GM18873 (cell line): ENCODE data around the gene UROS.

Experiments
- ATAC-seq: cut with Tn5 transposase; IDR thresholded peaks from one replicate; pipeline ENCODE4 v1.9.1; 2021; ENCODE audit warnings: mild to moderate bottlenecking, moderate library complexity, moderate number of reproducible peaks; ENCODE audit not compliant: unreplicated experiment, low FRiP score

UROS gene

GRCh38 chr10:125769175-125769574 lies 53.9 kb downstream of the UROS start:
- ATAC-seq, result no peak

GRCh38 chr10:125768219-125768855 lies 54.7 kb downstream of the UROS start:
- ATAC-seq, result no peak

- no peak for ATAC-seq
These were observed 56.5 kb downstream of the UROS start for GRCh38 chr10:125766511-125766910.

GRCh38 chr10:125765835-125766234 lies 57.2 kb downstream of the UROS start:
- no peak for ATAC-seq

- ATAC-seq, result no peak
These were observed 60.1 kb downstream of the UROS start for GRCh38 chr10:125762692-125763648.

- ATAC-seq, result no peak
These were observed 61.1 kb downstream of the UROS start for GRCh38 chr10:125761961-125762360.

- no peak for ATAC-seq
These were observed 65.3 kb downstream of the UROS start for GRCh38 chr10:125757742-125758141.

GRCh38 chr10:125756853-125757487 lies 66.1 kb downstream of the UROS start:
- ATAC-seq, result no peak

GRCh38 chr10:125756196-125756595 lies 66.9 kb downstream of the UROS start:
- no peak for ATAC-seq

GRCh38 chr10:125747417-125747816 lies 75.6 kb downstream of the UROS start:
- ATAC-seq, result no peak

GRCh38 chr10:125744909-125745308 lies 78.1 kb downstream of the UROS start:
- ATAC-seq, result no peak

- ATAC-seq, result no peak
These were observed 80.6 kb downstream of the UROS start for GRCh38 chr10:125742465-125742864.

- ATAC-seq, result no peak
These were observed 82.9 kb downstream of the UROS start for GRCh38 chr10:125739994-125740679.
